Activated CD8-positive, alpha-beta memory T cell treated with anti-CD3 and anti-CD28 coated beads for 24 hours (primary cell): Measurements from ENCODE around the gene CAMK1G.

Experiments
- DNase-seq: peaks from one replicate; pipeline ENCODE4 v3.0.0-alpha.2; 2020

Gene CAMK1G

DNA sequence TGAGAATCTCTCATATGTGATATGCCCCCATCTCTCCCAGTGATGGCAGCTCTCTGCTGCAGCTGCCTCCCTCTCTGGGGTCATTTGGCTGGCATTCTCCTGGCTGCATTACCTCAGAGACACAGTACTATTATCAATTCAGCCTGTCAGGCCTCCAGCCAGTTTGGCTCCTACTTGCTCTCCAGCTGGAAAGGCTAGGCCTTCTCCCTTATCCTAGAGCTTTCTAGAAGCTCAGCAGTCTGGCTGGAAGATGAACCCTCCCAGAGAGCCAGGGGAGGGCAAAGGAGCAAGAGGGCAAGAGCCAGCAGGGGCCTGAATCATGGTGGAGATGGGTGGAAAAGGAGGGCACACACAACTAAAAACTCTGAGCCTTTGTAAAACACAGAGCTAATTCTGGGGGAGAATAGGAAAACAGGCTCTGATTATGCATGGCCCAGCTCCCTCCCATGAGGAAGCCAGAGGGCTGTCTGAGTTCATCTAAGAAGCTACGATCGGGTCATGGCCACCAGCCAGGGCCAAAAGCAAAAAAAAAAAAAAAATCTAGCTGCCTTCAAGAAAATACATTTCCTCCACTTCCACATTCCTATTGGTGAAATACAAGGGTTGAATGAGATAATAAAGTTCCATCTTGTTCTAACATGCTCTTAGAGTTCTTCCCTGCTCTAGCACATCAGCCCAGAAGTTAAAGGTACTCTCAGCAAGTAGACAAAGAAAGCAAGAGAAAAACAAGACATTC, 59.9 kb downstream of the CAMK1G start:
- no peak for DNase-seq

DNA sequence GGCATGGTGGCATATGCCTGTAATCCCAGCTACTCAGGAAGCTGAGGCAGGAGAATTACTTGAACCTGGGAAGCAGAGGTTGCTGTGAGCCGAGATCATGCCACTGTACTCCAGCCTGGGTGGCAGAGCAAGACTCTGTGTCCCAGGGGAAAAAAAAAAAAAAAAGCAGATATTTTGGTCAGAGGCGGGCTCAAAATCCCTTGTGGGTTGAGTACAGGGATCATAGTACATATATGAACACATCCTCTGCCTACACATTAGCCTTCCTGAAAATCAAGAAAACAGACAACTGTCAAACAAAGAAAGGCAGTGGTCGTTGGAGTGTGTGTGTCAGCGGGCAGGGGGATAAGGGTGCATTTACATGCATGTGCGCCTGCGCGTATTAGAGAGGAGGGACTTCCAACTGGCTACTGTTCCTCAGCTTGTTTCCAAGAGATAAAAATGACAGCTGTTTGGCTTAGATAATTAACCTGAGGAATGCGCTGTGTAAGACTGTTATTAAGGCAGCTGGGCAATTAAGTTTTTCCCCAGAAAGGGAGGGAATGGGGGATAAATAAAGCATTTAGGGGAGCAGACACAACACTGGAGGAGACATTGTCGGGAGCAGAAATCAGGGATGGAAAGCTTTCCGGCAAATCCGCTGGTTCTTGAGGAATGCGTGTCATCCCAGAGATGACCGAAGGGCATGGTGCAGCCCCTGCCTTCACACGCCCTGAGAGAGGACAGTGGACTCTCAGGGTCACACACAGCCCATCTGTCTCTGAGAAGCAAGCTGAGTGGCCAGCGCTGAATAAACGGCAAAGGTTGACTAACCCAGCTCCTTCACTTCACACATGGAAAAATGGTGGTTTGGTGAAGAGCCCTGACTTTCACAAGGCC, 62.3 kb downstream of the CAMK1G start:
- no peak for DNase-seq

DNA sequence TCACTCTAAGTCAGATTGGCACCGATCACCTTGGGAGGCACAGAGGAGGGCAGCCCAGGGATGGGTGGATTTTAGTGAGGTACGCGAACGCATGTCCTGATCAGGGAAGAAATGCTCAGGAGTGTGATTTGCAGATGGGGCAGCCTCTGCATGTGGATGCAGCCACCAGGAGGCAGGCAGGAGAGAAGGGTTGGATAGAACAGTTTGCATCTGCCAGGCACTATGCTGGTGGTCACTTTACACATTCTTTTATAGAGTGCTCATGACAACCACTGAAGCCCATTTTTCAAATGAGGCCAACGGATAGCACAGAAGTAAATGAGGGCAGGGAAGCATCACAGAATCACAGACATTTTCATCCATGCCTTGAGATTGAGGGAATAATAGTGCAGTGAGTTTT, 63.0 kb downstream of the CAMK1G start:
- no peak for DNase-seq

DNA sequence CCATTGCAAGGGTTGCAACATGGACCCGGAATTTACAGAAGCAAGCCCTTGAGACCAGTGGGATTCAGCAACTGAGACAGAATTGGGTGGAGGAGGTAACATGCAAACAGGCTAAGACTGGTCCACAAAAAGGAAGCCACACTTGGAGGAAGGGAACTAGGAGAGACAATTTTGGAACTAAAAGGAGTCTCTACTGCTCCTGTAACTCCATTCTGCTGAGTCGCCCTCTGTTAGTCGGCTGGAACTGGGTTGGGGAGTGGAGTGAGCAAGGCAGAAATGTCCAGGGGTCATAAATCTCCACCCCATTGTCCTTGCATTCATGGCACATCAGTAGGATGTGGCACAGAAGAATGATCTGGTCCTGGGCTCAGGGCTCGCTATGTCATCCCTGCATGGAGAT, 63.6 kb downstream of the CAMK1G start:
- no peak for DNase-seq

DNA sequence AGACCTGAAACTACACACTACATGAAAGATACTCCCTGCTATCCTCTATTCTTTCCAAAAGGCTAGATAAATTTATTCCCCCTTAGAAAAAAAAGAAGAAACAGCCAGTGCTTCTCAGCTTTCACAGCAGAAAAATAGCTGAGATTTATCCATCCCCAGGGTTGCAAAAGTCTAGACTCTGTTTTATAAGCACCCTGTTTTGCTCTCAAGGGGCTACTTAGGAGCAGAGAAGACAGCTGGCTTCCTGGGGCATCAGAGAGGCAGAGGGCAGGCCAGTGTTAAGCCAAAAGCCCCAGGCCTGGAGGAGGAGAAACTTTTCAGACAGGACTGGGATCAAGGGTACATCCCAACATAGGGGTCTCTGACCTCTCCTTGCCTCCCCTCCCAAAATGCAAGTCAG, 64.8 kb downstream of the CAMK1G start:
- no peak for DNase-seq

DNA sequence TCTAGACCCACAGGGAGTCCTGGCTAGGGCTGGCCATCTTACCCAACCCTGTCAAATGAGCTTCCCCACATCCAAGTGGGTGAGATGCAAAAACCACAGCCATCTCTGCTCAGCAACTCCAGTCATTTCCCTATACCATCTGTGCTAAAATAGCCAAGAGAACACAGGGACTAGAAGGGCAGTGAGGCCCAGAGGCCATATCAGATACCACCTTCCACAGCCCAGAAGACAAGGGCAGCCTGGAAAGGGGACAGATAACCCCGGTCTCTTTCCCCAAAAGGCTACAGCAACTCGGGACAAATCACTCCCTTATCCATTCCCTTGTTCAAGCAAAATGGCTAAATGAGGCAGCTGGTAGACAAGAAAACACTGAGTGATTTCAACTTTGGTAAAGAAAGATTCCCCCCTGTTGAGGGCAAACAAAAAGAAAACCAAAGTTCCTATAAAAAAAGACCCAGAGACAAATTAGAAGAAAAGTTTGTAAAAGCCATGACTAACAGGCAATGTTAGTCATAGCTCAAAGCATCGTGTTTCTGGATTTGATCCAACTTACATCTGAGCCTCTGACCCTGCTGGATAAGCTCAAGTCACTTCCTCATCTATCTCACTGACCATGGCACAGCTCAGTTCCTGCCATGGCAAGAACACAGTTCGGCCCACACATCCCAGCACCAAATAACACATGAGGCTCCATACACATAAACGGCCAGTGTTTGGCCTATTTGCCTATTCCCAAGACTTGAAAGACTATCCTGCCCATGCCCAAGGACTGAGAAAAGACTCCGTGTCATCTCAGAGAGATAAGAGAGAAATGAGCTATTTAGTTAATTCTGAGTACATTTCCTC, 65.6 kb downstream of the CAMK1G start:
- no peak for DNase-seq

DNA sequence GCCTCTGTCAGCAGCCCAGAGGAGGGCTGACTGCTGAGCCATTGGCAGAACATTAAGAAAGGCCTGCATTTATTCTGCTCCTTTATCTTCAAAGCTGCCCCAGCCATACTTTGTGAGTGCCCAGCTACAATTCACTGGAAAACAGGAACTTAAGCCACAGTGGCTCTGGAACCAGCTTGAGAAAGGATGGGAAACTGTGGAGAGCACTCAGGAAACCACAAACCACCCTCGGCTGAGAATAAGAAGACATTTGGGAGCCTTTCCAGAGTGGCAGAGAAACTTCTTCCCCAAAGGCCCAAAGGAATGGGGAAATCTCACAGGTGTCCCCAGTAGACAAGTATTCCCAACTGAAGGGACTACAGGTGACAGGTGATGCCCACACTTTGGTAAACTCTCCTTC, 66.9 kb downstream of the CAMK1G start:
- DNase-seq, result no peak

DNA sequence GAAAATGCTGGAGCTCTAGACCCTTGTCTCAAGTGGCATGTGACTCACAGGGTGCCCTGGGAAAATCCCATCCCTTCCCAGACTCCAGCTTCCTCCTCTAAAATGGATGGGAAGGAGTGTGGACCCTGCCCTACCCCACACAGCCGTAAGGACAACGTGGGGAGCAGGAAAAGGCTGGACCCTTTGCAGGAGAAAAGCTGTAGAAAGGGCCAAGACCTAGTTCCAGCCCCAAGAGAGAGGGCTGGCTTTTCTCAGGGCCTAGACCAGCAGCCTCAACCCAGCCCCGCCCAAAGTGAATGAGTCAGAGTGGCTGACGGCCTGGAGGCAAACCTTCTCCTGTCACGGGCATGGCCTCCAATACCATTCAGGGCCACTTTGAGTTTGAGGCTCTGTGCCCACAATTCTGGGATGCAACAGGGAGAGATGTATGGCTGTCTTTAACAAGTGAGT, 67.6 kb downstream of the CAMK1G start:
- peak; percentile 74 for DNase-seq

DNA sequence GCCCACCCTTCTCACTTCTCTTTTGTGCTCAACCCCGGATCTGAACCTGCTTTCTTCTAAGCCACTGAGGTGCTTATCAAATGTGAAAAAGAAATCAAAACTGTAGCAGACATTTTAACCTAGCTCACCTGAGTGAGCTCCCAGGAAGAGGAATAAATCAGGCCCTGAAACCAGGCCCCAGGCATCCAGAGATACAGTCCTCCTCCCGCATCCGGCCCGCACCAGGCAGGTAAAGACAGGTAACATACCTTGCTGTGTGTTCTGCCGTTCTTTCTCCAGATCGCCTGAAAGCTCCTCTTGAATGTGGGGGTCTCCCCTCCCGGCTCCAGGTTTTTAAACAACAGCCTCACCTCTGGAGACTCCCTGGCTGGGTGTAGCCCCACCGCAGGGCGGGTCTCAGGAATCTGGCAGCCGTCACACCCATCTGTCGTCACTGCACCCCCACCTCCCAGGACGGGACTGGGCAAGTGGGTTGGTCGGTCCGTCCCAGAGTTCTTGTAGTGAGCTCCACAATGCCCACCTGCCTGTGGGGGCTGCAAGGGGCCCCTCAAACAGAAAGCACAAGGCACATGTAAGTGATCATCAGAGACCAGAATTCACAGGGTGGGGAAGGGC, 68.7 kb downstream of the CAMK1G start, which contains the start of gene LAMB3:
LAMB3 (minus strand) TSS at position 305 of the 615 bp plus-strand sequence. CDS start 1,481 bp downstream, outside the sequence.
- DNase-seq, result no peak

DNA sequence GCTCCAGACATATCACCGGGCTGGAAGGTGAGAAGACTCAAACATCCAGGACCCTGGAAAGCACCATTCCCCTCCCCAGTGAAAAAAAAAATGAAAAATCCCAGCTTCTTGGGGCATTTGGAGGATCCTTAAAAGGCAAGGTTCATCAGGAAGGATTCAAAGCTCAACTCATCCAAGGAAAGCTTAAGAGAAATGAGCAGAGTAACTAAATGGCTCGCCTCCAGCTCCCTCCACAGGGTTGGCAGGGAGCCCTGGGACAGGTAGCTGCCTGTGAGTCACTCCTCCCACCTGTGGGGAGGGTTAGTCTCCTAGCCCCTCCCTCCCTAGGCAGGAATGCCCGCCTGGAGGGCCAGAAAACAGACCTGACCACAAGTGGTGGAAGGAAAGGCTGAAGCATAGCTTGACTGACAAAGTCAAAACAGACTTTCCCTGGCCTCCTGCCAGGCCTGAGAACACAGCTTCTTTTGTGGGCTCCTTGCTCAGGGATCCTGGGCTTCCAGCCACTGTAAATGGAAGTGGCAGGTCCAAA, 69.4 kb downstream of the CAMK1G start:
- DNase-seq, result peak; percentile 66

DNA sequence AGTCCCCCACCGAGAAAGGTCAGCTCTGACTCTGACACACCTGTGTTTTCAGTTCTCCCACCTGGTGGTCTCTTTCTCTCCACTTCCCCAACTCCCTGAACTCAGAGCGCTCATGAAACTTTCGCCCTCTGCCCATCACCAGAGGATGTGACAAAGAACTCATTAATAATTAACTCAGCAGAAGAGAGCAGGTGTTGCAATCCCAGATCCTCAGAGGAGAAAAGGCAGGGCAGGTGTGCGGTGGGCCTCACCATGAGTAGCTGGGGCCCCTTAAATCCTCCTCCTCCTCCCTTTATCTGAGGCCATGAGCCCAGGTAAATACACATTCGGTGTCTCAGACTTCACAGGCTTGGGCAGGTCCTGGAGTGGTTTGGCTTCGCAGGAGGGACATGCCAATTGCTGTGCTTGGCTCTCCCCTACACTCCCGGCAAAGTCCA, 70.4 kb downstream of the CAMK1G start:
- no peak for DNase-seq

DNA sequence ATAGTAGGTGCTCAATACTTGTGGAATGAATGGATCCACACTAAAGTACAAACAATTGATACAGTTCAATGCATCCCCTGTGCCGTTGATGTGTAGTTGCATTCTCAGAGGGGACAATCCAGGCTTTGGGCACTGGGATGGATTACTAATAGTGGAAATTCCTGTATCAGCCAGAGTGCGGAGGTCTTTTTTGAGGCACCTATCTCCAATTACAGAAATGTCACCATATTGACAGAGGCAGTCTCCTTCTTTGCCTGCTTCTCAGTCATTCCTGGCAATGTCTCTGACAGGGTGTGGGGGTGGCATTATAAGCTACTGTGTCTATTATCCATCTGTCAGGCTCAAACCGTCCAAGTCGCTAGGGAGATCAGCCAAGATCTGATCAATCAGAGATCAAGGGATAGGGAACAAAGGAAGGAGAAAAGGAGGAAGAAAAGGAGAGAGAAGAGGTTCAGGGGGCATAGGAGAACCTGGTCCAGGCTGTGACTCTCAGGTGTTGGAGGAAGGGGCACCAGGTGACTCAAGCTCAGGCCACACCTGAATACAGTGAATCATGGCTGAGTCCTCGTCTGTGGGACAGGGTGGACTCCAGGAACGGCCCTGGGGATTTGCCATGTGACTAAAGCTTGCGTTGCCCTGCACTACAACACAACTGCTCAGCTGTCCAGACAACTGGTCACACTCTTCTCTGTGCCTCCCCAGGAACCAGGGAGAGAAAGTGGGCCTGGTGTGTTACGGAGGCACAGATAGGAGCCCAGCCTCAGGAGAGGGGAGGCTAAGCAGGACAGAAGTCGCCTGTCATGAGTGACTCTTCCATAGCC, 72.1 kb downstream of the CAMK1G start:
- DNase-seq, result no peak

DNA sequence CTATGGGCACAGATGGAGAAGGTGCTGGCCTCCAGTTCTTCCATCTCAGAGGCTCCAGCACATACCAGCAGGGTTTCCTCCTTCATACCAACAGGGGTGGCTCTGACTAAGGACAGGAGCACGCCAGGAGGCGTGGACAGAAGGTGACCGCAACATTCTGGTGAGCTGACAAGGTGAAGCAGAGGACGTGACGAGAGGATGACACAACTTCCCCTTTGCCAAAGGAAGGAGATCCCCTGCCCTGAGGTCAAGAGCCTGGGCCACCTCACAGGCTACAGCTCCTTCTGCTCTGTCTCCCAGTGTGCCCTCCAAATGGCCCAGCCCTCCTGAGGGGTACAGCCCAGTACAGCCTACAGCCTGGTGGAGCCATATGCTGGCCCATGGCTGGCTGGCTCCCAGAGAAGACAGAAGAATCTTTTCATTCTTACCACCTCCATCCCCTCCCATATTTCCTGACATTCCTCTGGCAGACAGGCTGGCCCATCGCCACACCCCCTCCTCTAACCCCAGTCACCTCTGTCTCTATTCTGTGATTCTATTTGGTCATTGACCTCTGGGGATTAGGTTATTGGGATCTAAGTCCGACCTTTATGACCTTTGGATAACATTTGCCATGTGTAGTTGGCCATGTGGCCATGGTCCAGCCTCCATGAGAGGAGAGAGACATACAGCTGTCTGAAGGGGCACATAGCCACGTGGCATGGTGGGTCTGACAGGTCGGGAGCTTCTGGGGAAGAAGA, 73.8 kb downstream of the CAMK1G start:
- no peak for DNase-seq

DNA sequence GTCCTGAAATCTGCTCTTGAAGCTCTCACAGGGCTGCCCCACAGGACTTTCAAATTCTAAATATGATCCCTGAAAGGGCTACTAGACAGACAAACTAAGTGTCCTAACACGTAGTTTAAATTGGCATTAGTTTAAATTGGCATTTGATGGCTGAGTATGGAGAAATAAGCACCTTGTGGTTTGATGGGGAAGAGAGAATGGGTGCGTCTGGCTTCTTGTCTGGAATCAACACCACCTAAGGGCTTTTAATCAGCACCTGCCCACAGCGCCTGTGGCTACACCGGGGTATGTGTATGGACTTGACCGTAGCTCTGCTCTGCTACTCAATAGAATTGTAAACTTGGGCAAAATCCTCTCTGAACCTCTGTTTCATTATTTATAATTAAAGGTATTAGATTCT, 74.4 kb downstream of the CAMK1G start:
- DNase-seq, result no peak

DNA sequence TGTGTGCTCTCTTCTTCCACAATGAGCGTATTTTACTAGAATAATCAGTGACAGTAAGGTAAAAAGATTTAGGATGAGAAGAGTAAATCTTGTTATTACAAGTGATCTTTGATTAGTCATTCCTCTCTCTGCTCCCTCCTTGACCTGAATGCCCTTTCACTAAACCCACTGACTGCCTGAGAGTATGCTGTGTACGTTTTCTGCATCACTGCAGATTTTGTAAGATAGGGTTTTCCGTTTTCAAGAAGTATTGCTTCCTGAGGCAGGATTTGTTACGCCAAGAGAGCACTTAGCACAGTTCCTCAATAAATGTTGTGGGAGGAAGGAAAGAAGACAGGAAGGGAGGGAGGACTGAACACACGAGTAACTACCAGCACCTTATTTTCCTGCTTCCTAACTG, 76.4 kb downstream of the CAMK1G start:
- no peak for DNase-seq

DNA sequence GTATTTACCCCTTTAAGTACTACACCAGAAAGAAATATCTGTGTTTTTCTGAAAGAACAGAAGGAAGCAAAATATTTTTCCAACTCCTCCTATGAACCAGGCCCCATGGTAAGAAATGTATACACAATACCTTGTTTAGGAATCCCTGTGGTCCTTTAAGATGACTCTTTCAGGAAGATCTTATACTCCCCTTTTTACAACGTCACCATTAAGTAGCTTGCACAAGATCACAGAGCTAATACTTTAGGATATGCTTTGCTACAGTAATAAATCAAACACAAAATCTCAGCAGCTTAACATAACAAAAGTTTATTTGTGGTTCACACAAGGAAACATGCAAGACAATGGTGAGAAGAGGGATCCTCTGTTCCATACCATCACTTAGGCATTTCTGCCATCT, 77.6 kb downstream of the CAMK1G start:
- DNase-seq, result no peak

DNA sequence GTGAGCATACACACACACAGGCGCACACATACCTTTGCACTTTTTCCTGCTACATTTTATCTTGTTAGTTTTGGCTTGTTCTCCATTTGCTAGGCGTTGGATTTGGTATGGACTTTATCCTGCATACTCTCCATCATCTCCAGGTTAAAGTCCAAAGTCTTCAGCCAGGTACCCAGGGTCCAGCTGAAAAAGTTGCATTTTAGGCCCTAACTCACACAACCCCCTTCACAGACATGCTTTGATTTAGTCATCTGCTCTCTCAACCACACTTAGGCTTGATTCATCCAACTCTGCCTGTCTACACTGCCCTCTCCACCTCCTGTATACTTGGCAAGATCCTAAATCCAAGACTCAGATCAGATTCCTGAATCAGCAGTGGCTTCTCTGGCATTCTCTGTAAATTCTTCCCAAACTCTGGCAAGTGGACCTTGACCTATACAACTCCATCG, 79.4 kb downstream of the CAMK1G start:
- no peak for DNase-seq
